ENCODE measurements around the gene GP1BB. TPM values are rescaled to one million over a fixed set of nuclear protein-coding genes. Genes with fewer than 3 reads are reported as not detected.
A peak's percentile ranks its signal among the peaks of the same experiment; 100 is the strongest.

Gene GP1BB
- polyA plus RNA-seq, 1 of the 3 experiments (the other 2 are of a cell fraction): 1.5 TPM

- no peaks in the 10 kb centered on the region for H3F3A ChIP-seq (replicated peaks; ENCODE audit: insufficient read depth)
- H2AFZ ChIP-seq (ENCODE audit: low read depth): no peak overlapping the region
- CTCF ChIA-PET: interaction anchor here (0.9 to 3.7 kb wide), 17 partner anchors 9 to 510 kb away, joined by 3 to 31 read pairs (median 4); no protein-coding TSS in a partner anchor
- H3K79me2 ChIP-seq (ENCODE audit: insufficient read depth): no peaks in the 10 kb centered on the region
- no peak overlapping the region for H3K27ac ChIP-seq (ENCODE audit: low read depth in 2 of 2, low read length in 1 of 2)
- H3K4me1 ChIP-seq (ENCODE audit: control insufficient read depth in 1 of 2, insufficient read depth in 2 of 2, low read depth in 1 of 2, low read length in 1 of 2): no peaks in the 10 kb centered on the region
- no peak for DNase-seq
- no peaks in the 10 kb centered on the region for H3K27me3 ChIP-seq (ENCODE audit: insufficient read depth)
- no peaks in the 10 kb centered on the region for H3K36me3 ChIP-seq (replicated peaks in 1 of 2; ENCODE audit: control insufficient read depth in 1 of 2, insufficient read depth in 2 of 2, low read length in 1 of 2)
- no peak overlapping the region for H3K4me3 ChIP-seq (ENCODE audit: low read depth in 2 of 2, low read length in 1 of 2)
- TF ChIP-seq MXI1 (IDR thresholded peaks at IDR 0.05; ENCODE audit: low read depth, low read length): no peak
- TF ChIP-seq RCOR1 (IDR thresholded peaks at IDR 0.05; ENCODE audit: low read length): no peak
- TF ChIP-seq, protein P1, sequence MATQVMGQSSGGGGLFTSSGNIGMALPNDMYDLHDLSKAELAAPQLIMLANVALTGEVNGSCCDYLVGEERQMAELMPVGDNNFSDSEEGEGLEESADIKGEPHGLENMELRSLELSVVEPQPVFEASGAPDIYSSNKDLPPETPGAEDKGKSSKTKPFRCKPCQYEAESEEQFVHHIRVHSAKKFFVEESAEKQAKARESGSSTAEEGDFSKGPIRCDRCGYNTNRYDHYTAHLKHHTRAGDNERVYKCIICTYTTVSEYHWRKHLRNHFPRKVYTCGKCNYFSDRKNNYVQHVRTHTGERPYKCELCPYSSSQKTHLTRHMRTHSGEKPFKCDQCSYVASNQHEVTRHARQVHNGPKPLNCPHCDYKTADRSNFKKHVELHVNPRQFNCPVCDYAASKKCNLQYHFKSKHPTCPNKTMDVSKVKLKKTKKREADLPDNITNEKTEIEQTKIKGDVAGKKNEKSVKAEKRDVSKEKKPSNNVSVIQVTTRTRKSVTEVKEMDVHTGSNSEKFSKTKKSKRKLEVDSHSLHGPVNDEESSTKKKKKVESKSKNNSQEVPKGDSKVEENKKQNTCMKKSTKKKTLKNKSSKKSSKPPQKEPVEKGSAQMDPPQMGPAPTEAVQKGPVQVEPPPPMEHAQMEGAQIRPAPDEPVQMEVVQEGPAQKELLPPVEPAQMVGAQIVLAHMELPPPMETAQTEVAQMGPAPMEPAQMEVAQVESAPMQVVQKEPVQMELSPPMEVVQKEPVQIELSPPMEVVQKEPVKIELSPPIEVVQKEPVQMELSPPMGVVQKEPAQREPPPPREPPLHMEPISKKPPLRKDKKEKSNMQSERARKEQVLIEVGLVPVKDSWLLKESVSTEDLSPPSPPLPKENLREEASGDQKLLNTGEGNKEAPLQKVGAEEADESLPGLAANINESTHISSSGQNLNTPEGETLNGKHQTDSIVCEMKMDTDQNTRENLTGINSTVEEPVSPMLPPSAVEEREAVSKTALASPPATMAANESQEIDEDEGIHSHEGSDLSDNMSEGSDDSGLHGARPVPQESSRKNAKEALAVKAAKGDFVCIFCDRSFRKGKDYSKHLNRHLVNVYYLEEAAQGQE (IDR thresholded peaks at IDR 0.05; ENCODE audit: low read depth, low read length): no peak
- TF ChIP-seq EZH2phosphoT487 (IDR thresholded peaks at IDR 0.05; ENCODE audit: borderline replicate concordance, low read depth): no peak
- TF ChIP-seq FOXM1 (IDR thresholded peaks at IDR 0.05; ENCODE audit: low read depth): no peak
- no peak for TF ChIP-seq JUND (IDR thresholded peaks at IDR 0.05)
- TF ChIP-seq, protein P2, sequence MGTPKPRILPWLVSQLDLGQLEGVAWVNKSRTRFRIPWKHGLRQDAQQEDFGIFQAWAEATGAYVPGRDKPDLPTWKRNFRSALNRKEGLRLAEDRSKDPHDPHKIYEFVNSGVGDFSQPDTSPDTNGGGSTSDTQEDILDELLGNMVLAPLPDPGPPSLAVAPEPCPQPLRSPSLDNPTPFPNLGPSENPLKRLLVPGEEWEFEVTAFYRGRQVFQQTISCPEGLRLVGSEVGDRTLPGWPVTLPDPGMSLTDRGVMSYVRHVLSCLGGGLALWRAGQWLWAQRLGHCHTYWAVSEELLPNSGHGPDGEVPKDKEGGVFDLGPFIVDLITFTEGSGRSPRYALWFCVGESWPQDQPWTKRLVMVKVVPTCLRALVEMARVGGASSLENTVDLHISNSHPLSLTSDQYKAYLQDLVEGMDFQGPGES (IDR thresholded peaks at IDR 0.05; ENCODE audit: low read depth, low read length): no peak
- no peak for TF ChIP-seq USF1 (IDR thresholded peaks at IDR 0.05; ENCODE audit: borderline replicate concordance, low read depth)
- no peak for TF ChIP-seq CHD2 (IDR thresholded peaks at IDR 0.05; ENCODE audit: low read length, partially characterized antibody)
- TF ChIP-seq ELF1 (IDR thresholded peaks at IDR 0.05): no peak
- no peaks in the 10 kb centered on the region for H4K20me1 ChIP-seq (ENCODE audit: insufficient read depth)
- POLR2A ChIA-PET: no interaction called here
- no peaks in the 10 kb centered on the region for H3K9me2 ChIP-seq
- no peak overlapping the region for H3K4me2 ChIP-seq
- H3K9me3 ChIP-seq: no peaks in the 10 kb centered on the region
- no peak overlapping the region for H3K9ac ChIP-seq
- 53% methylated on average over 6 of the region's 11 CpGs for whole genome bisulfite sequencing (ENCODE audit: low lambda C conversion rate)
These were observed 44.3 kb upstream of the GP1BB start for GRCh38 chr22:19678949-19679521.

DNA sequence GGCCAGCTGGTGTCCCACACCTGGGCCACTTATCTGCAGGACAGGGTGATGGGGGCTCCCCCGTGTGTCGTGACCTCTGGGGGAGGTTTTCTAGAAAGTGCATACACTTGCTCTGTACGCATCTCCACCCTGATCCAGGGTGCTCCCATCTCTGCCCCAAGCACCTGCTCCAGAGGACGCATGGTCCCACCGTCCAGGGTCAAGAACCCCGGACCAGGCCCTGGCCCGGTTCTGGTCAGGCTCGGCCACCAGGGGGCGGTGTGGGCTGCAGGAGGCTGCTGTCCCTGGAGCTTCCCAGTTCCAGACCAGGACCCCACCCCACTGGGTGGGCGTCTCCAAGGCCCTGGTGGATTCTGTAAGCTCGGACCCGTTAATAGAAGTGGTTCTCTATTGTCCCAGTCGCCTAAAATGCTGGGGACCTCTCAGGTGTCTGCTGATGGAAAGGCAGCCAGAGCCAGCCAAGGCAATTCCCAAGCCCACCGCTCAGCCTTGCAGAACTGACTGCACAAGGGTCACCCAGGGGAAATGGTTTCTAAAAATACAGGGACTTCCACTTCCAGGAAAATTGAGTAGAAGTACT is 43.7 kb upstream of the GP1BB start:
- no peak overlapping the region for H3K27ac ChIP-seq (ENCODE audit: low read depth in 2 of 2, low read length in 1 of 2)
- H3K9me3 ChIP-seq: no peaks in the 10 kb centered on the region
- no peaks in the 10 kb centered on the region for H3K9me2 ChIP-seq
- no peaks in the 10 kb centered on the region for H4K20me1 ChIP-seq (ENCODE audit: insufficient read depth)
- no peak overlapping the region for H3K4me2 ChIP-seq
- no peak overlapping the region for H2AFZ ChIP-seq (ENCODE audit: low read depth)
- peak; percentile 74 for DNase-seq
- no peaks in the 10 kb centered on the region for H3F3A ChIP-seq (replicated peaks; ENCODE audit: insufficient read depth)
- POLR2A ChIA-PET: no interaction called here
- H3K9ac ChIP-seq: no peak overlapping the region
- H3K4me3 ChIP-seq (ENCODE audit: low read depth in 2 of 2, low read length in 1 of 2): no peak overlapping the region
- TF ChIP-seq GATA2 (CRISPR knock-in tag; IDR thresholded peaks at IDR 0.05) (no peak), RAD21 (IDR thresholded peaks at IDR 0.05; ENCODE audit: low read length) (peak; percentile 60), SMC3 (IDR thresholded peaks at IDR 0.05; ENCODE audit: low read depth, low read length) (peak; percentile 32)
- TF ChIP-seq, protein P3, sequence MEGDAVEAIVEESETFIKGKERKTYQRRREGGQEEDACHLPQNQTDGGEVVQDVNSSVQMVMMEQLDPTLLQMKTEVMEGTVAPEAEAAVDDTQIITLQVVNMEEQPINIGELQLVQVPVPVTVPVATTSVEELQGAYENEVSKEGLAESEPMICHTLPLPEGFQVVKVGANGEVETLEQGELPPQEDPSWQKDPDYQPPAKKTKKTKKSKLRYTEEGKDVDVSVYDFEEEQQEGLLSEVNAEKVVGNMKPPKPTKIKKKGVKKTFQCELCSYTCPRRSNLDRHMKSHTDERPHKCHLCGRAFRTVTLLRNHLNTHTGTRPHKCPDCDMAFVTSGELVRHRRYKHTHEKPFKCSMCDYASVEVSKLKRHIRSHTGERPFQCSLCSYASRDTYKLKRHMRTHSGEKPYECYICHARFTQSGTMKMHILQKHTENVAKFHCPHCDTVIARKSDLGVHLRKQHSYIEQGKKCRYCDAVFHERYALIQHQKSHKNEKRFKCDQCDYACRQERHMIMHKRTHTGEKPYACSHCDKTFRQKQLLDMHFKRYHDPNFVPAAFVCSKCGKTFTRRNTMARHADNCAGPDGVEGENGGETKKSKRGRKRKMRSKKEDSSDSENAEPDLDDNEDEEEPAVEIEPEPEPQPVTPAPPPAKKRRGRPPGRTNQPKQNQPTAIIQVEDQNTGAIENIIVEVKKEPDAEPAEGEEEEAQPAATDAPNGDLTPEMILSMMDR (IDR thresholded peaks at IDR 0.05): peak; percentile 71
- no peaks in the 10 kb centered on the region for H3K79me2 ChIP-seq (ENCODE audit: insufficient read depth)
- no peaks in the 10 kb centered on the region for H3K27me3 ChIP-seq (ENCODE audit: insufficient read depth)
- WGBS (ENCODE audit: low lambda C conversion rate): 100% methylated on average over 1 of the region's 14 CpGs
- H3K36me3 ChIP-seq (replicated peaks in 1 of 2; ENCODE audit: control insufficient read depth in 1 of 2, insufficient read depth in 2 of 2, low read length in 1 of 2): no peaks in the 10 kb centered on the region
- CTCF ChIA-PET: interaction anchor here (0.6 to 3.7 kb wide), 26 partner anchors 10 to 511 kb away, joined by 3 to 31 read pairs (median 4); partner anchors contain the start of gene GP1BB
- no peaks in the 10 kb centered on the region for H3K4me1 ChIP-seq (ENCODE audit: control insufficient read depth in 1 of 2, insufficient read depth in 2 of 2, low read depth in 1 of 2, low read length in 1 of 2)

All from SK-N-SH (cell line).